OCI-LY1 (cell line): ENCODE data around the gene GALNT1.

Experiments
- EZH2 ChIP-seq: fragments of 200-600 bp; sonication (generic), shearing (Covaris generic); IDR thresholded peaks from 2 replicates; pipeline ENCODE4 v1.8.0; 2017; ENCODE audit warnings: borderline replicate concordance, mixed run types, mild to moderate bottlenecking, antibody characterized with exemption, low read length, moderate library complexity, mixed read lengths
- TF ChIP-seq, protein P1 (sequence below): fragments of 200-600 bp; sonication (generic), shearing (Covaris generic); IDR thresholded peaks from 2 replicates; pipeline ENCODE4 v1.5.1; 2017; ENCODE audit warnings: mild to moderate bottlenecking, antibody characterized with exemption, low read length, moderate library complexity, mixed read lengths

DNA sequence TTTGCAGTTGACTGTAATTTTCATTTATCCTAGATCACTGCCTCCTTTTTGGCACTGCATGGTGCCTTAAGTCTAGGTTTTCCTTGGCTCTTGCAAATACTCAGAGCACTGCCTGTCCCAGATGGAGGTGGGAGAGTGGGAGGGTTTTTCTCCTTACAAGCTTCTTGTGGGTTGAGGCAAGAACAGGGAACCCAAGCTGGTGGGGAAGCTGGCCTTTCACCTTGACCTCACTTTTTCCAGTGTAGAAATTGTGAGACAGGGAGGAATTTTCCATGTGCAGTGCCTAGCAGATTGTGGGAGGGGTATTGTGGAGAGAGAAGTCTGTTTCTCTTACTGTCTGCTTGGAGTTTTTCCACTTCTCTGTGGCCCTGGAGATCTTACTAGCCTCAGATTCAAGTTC, 21.5 kb downstream of the GALNT1 start:
- TF ChIP-seq, protein P1, sequence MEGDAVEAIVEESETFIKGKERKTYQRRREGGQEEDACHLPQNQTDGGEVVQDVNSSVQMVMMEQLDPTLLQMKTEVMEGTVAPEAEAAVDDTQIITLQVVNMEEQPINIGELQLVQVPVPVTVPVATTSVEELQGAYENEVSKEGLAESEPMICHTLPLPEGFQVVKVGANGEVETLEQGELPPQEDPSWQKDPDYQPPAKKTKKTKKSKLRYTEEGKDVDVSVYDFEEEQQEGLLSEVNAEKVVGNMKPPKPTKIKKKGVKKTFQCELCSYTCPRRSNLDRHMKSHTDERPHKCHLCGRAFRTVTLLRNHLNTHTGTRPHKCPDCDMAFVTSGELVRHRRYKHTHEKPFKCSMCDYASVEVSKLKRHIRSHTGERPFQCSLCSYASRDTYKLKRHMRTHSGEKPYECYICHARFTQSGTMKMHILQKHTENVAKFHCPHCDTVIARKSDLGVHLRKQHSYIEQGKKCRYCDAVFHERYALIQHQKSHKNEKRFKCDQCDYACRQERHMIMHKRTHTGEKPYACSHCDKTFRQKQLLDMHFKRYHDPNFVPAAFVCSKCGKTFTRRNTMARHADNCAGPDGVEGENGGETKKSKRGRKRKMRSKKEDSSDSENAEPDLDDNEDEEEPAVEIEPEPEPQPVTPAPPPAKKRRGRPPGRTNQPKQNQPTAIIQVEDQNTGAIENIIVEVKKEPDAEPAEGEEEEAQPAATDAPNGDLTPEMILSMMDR: no peak
- no peak for TF ChIP-seq EZH2
